Smooth muscle cell (in vitro differentiated cells): Measurements from ENCODE around the gene DHRS3. TPM values are rescaled to one million over a fixed set of nuclear protein-coding genes. Genes with fewer than 3 reads are reported as not detected.
A peak's percentile ranks its signal among the peaks of the same experiment; 100 is the strongest.
"Not testable (repeated sequence)": the region's sequence is repeated elsewhere in the genome, so short reads cannot be mapped to it uniquely, and the experiment has no call there.

Source experiments
- DNase-seq: peaks from one replicate; lab custom pipeline; 2025; ENCODE audit not compliant: unreplicated experiment; lab: John Stamatoyannopoulos, UW
- H2AFZ ChIP-seq: fragments of 200-600 bp; sonication (generic); 2 replicates; pipeline ENCODE4 v1.6.0; 2016; ENCODE audit warnings: antibody characterized with exemption, low read depth, mild to moderate bottlenecking
- H3F3A ChIP-seq: fragments of 200-600 bp; sonication (generic); 2 replicates; pipeline ENCODE4 v1.6.0; 2017; ENCODE audit warnings: antibody characterized with exemption, low read depth
- H3K27ac ChIP-seq: fragments of 200-600 bp; sonication (generic); 2 replicates; pipeline ENCODE4 v1.5.1; 2016; ENCODE audit warnings: low read depth, mild to moderate bottlenecking
- H3K27me3 ChIP-seq: fragments of 200-600 bp; sonication (generic); 2 replicates; pipeline ENCODE4 v1.6.1; 2016; ENCODE audit warnings: low read depth, mild to moderate bottlenecking
- H3K36me3 ChIP-seq: fragments of 200-600 bp; sonication (generic); 2 replicates; pipeline ENCODE4 v1.5.1; 2016; ENCODE audit warnings: low read depth
- H3K4me1 ChIP-seq: fragments of 200-600 bp; sonication (generic); 2 replicates; pipeline ENCODE4 v1.5.1; 2016; ENCODE audit warnings: low read depth
- H3K4me2 ChIP-seq: fragments of 200-600 bp; sonication (generic); 2 replicates; pipeline ENCODE4 v1.6.0; 2016; ENCODE audit warnings: mild to moderate bottlenecking
- H3K4me3 ChIP-seq: fragments of 200-600 bp; sonication (generic); 2 replicates; pipeline ENCODE4 v1.5.1; 2016; ENCODE audit warnings: mild to moderate bottlenecking
- H3K79me2 ChIP-seq: fragments of 200-600 bp; sonication (generic); 2 replicates; pipeline ENCODE4 v1.6.0; 2016; ENCODE audit warnings: low read depth, mild to moderate bottlenecking
- H3K9ac ChIP-seq: fragments of 200-600 bp; sonication (generic); 2 replicates; pipeline ENCODE4 v1.6.0; 2016; ENCODE audit warnings: low read depth
- H3K9me3 ChIP-seq: fragments of 200-600 bp; sonication (generic); replicated peaks from 2 replicates; pipeline ENCODE4 v1.5.1; 2016; ENCODE audit warnings: low read depth
- H4K20me1 ChIP-seq: fragments of 200-600 bp; sonication (generic); 2 replicates; pipeline ENCODE4 v1.6.0; 2016; ENCODE audit warnings: low read depth
- CTCF ChIP-seq: fragments of 200-600 bp; sonication (generic); IDR thresholded peaks from 2 replicates; pipeline ENCODE4 v1.5.1; 2017; ENCODE audit warnings: borderline replicate concordance, mild to moderate bottlenecking, antibody characterized with exemption; ENCODE audit not compliant: insufficient read depth, poor library complexity, severe bottlenecking
- WGBS: methylation state at CpG from one replicate; pipeline ENCODE4 v1.1.7; 2016; ENCODE audit warnings: low lambda C conversion rate; 5-methylcytosine and 5-hydroxymethylcytosine counted together
- polyA plus RNA-seq: library from polyadenylated mRNA; unstranded; fragments of >200 nt; fragmentation: Nextera tagmentation; extraction: Ambion mirVana; gene quantifications from 2 replicates; pipeline ENCODE4 v1.2.1, GENCODE V29; 2016
- total RNA-seq: library from RNA; depleted of rRNA; stranded (reverse); fragments of >200 nt; gene quantifications from 2 replicates; pipeline ENCODE4 v1.2.3, GENCODE V29; 2014

Gene DHRS3
- total and polyA plus RNA-seq, 2 experiments from 2014 or later, result 0.89 to 2.7 TPM

DNA sequence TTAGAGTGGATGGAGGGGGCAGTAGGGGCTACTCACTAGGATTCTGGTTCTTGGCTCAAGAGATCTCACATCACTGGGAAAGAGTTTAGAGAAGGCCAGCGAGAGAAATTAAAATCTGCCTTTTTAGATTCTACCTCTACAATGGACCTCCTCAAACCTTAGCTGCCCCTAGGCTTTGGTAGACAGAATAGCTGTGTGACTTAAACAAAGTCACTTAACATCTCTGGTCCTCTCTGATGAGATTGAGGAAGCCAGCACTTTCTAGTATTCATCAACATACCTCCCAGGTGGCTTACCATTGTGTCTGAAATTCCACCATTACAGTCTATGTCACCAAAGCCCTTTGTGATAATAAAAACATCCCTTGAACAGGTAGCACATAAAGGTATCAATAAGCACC is 44.5 kb upstream of the DHRS3 start:
- Histone ChIP-seq H3K36me3 (no peaks in the 10 kb centered on the region), H3K4me1 (no peaks in the 10 kb centered on the region), H3K4me2 (no peak overlapping the region), H3K27me3 (peaks cover under 1% of the 10 kb centered on the region), H3K9me3 (no peaks in the 10 kb centered on the region), H3K79me2 (no peaks in the 10 kb centered on the region), H3F3A (no peaks in the 10 kb centered on the region), H3K9ac (no peak overlapping the region), H2AFZ (no peak overlapping the region), H3K4me3 (no peak overlapping the region), H3K27ac (no peak overlapping the region), H4K20me1 (no peaks in the 10 kb centered on the region)
- DNase-seq, result no peak
- no peak for TF ChIP-seq CTCF
- WGBS, result 95% methylated on average over 1 of the region's 1 CpG

DNA sequence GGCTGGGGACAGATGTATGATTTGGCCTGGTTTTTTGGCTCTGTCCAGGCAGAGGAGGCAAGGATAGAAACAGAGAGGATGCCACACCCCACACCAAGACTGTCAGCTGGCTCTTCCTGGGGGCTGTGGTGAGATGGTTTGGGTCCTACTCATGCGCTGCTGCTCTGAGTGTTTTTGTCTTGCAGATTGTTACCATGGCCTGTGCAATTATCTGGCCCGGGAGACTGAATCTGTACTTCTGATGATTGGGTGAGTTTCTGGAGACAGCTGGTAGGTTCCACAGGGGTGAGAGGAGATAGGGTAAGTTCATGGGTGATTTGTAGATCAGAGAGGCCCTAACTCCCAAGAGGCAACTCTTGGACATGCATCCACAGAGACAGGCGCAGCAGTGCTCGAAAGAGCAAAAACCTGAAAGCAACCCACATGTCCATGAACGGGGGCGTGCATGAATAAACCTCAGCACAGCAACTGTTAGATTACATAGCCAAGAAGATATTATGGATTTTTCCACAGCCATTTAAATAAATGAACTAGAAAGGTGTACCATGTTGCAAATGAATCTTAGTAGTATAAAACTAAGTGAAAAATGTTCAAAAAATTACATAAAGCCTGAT is 43.7 kb upstream of the DHRS3 start:
- H3K9ac ChIP-seq, result no peak overlapping the region
- peaks cover 7% of the 10 kb centered on the region for H3K27me3 ChIP-seq
- H3K79me2 ChIP-seq, result no peaks in the 10 kb centered on the region
- 89% methylated on average over 6 of the region's 6 CpGs for WGBS
- no peaks in the 10 kb centered on the region for H3K9me3 ChIP-seq
- TF ChIP-seq CTCF, result no peak
- no peak for DNase-seq
- H3F3A ChIP-seq, result no peaks in the 10 kb centered on the region
- H3K36me3 ChIP-seq, result no peaks in the 10 kb centered on the region
- H2AFZ ChIP-seq, result no peak overlapping the region
- H3K4me2 ChIP-seq, result no peak overlapping the region
- no peak overlapping the region for H3K4me3 ChIP-seq
- no peaks in the 10 kb centered on the region for H3K4me1 ChIP-seq
- no peaks in the 10 kb centered on the region for H4K20me1 ChIP-seq
- H3K27ac ChIP-seq, result no peak overlapping the region

- H3K4me2 ChIP-seq, result no peak overlapping the region
- peak; percentile 12 for DNase-seq
- H3K9ac ChIP-seq, result no peak overlapping the region
- peaks cover 7% of the 10 kb centered on the region for H3K27me3 ChIP-seq
- H2AFZ ChIP-seq, result no peak overlapping the region
- no peak overlapping the region for H3K27ac ChIP-seq
- no peak overlapping the region for H3K4me3 ChIP-seq
- peak; percentile 96 for TF ChIP-seq CTCF
- no peaks in the 10 kb centered on the region for H3K79me2 ChIP-seq
- H4K20me1 ChIP-seq, result no peaks in the 10 kb centered on the region
- H3F3A ChIP-seq, result no peaks in the 10 kb centered on the region
- no peaks in the 10 kb centered on the region for H3K4me1 ChIP-seq
- 51% methylated on average over 23 of the region's 23 CpGs for WGBS
- H3K36me3 ChIP-seq, result no peaks in the 10 kb centered on the region
- no peaks in the 10 kb centered on the region for H3K9me3 ChIP-seq
Observed at GRCh38 chr1:12658531-12659453, 40.8 kb upstream of the DHRS3 start.

DNA sequence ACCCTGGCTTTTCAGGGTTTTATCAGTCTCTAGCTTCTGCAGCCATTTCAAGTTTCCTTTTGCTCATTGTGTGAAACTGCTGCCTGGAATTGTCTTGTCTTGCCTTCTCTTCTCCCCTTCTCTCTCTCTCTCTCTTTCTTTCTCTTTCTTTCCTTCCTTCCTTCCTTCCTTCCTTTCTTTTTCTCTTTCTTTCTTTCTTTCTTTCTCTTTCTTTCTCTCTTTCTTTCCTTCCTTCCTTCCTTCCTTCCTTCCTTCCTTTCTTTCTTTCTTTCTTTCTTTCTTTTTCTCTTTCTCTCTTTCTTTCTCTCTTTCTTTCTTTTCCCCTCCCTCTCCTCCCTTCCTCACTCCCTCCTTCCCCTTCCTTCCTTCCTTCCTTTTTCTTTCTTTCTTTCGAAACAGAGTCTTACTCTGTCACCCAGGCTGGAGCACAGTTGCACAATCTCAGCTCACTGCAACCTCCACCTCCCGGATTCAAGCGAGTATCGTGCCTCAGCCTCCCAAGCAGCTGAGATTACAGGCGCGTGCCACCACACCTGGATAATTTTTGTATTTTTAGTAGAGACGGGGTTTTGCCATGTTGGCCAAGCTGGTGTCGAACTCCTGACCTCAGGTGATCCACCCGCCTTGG is 40.0 kb upstream of the DHRS3 start:
- H3K36me3 ChIP-seq, H3K27me3 ChIP-seq, DNase-seq, H3K27ac ChIP-seq, H3F3A ChIP-seq, H3K9me3 ChIP-seq, H3K9ac ChIP-seq, H3K4me3 ChIP-seq, H3K4me2 ChIP-seq, H2AFZ ChIP-seq, H3K4me1 ChIP-seq, H3K79me2 ChIP-seq, H4K20me1 ChIP-seq: not testable (repeated sequence)
- WGBS, result 93% methylated on average over 9 of the region's 9 CpGs
